CD4-positive, alpha-beta T cell treated with Interleukin-12 subunit alpha and Interleukin-12 subunit beta, for 1 hour (primary cell): Measurements from ENCODE around the gene LEKR1.
"Not testable (repeated sequence)": the region's sequence is repeated elsewhere in the genome, so short reads cannot be mapped to it uniquely, and the experiment has no call there.

Experiments used
- DNase-seq: peaks from one replicate; pipeline ENCODE4 v3.0.0-alpha.2; 2020

Gene LEKR1

GRCh38 chr3:156826144-156826895, at the start of gene LEKR1:
Gene LEKR1 (plus strand): TSS chr3:156826353. CDS start chr3:156829330, 2,977 bp downstream.
- DNase-seq, result peak; percentile 69

- DNase-seq, result no peak
Measured at GRCh38 chr3:156776871-156777270, 49.3 kb upstream of the LEKR1 start.

GRCh38 chr3:156781310-156782230, 44.6 kb upstream of the LEKR1 start:
- no peak for DNase-seq

DNA sequence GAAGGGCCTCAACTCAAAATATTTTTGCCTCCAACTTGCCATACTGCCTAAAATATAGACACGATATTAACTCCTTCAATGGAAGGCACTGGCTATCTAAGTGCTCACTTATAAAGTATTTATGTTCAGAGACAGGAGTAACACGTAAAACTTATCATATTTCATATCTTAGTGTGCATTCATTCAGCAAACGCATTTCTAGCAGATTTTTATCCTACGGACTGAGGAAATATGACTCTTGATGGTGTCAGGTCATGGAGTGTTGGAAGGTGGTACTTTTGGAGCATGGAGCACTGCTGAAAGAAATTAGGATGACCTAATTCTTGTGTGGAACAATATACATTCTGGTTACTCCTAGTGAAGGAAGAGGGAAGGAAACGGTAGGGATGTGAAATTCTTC, 43.8 kb upstream of the LEKR1 start:
- DNase-seq, result no peak

DNA sequence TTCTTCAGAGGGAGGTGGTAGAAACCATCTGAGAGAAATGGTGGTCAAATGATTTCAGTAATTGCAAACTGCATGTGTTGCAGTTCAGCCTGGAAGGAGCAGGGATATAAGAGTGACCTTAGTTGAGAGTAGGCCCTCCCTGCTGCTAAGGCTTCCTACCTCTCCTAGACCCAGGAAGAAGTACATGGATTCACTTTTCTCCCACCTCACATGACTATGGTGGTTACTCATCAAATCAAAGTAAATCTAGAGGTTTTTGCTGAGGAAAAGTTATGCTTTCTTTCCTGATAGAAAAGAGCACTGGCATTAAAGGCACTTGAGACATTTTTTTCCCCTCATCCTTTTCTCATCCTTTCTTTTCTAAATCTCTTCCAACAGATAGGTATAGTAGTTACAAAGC, 43.2 kb upstream of the LEKR1 start:
- no peak for DNase-seq

GRCh38 chr3:156787001-156787400, 39.2 kb upstream of the LEKR1 start:
- DNase-seq, result no peak

DNA sequence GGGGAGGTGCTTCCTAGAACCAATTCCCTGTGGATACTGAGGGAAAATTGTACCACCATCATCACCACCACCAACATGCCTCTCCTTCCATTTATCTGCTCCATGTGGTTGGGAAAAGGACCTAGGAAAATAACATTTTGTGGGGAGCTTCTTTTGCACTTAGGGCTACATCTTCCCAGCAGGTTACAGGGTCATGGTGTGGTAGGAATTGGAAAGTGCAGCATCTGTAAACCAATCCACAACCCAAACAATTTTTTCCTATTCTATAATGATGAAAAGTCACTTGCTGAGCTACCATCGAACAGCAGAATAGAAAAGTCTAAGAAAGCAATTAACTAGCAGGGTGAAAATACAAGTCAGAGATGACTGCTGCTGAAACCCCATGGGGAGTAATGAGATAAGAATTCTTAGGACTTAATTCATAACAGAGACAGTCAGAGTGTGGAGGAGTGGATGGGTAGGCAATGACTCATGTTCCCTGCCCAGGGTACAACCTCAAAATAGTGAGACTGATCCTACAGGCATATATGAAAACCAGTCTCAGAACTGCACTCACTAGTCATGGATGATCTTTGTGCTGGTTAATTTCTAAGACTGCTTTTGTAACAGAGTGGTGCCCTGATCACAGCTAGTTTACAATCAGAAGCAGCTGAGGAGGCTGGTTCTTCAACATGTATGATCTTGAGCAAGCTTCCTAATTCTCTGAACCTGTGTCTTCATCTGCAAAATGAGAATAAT, 38.1 kb upstream of the LEKR1 start:
- no peak for DNase-seq

DNA sequence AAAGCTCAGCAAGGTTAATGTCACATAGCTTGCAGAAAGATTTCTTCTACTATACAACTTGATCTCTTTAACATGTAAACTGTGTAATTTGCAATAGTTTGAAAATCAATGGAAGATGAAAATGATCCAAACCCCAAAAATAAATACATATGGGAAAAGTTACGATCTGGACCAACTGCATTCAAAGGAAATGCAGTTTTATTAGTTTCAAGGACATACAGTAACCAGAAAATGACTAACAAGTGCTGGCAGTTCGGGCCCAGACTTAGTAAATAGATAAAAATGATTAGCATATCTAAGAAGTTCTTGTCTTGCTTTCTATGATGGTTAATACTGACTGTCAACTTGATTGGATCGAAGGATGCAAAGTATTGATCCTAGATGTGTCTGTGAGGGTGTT, 37.3 kb upstream of the LEKR1 start:
- no peak for DNase-seq

DNA sequence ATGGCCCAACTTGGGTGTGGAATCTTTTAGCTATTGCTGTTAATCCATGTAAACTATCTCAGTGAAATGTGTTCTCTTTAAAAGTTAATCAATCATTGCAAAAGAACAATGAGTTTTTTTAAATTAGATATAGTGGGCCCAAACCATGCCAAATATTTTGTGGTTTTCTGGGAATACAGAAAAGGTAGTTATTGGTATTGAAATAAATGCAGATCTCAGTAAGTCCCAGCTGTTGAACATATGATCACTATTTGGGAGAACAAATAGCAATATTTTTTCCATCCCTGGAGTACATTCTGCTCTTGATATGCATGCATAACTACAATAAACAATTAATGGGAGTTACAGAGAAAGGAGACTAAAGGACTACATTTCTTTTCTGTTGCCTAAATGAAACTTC, 36.0 kb upstream of the LEKR1 start:
- no peak for DNase-seq

DNA sequence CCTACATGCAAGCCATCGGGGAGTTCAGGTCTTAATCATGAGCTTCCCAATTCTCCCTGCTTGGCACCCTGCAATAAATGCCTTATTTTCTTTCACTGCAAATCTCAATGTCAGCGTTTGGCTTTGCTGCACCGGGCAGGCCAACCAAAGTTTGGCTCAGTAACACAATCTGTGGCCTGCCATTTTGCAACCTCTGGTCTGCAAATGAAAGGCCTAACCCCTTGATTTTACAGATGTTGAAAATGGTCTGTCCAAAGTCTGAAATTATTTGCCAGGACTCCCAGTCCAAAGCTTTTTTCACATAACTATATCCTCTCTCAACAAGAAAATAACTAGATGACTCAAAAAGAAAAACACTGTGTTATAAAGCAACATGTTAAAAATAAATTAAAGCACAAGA, 34.0 kb upstream of the LEKR1 start:
- DNase-seq, result no peak

DNA sequence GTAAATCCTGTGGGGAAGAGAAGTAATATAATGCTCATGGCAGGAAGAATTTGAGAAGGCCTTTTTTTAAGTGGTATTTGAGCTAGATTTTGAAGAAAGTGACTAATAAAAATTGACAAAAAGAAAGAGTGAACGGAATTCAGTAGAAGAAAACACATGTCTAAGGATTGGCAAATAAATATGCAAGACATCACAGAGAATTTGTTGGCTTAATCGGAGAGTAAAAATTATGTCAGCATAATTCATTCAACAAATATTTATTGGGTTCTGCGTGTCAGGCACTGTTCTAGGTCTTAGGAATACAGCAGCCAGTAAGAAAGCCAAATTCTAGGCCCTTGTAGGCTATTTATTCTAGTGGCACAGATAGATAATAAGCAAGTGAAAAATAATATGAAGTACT, 33.6 kb upstream of the LEKR1 start:
- no peak for DNase-seq

GRCh38 chr3:156792945-156793344, 33.2 kb upstream of the LEKR1 start:
- DNase-seq, result no peak

GRCh38 chr3:156793400-156793799, 32.8 kb upstream of the LEKR1 start:
- DNase-seq, result no peak

- no peak for DNase-seq
Measured at GRCh38 chr3:156793851-156794250, 32.3 kb upstream of the LEKR1 start.

DNA sequence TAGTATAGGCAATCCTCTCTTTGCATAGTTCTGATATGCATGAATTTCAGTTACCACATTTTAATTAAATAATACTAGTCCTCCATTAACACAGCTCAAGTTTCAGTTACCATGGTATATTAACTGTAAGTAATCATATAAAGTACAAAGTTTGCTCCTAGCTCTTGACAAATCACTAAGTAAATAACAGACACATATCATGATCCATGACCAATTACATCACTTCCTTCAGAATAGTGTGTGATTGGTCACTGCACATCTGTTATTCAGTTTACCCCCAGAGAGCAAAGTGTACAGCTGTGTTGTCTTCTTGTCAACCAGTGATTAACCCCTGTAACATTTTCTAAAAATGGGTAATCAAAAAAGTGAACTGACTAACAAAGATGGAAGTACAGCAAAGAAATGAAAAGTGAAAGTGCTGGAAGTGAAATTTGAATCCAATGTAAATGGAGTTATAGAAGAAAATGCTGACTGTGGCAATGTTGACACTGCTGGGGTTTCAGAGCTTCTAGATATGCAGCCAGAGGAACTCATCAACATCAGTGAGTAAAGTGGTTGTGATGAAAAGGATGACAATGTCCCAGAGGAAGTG, 30.2 kb upstream of the LEKR1 start:
- DNase-seq, result no peak

- DNase-seq, result no peak
Measured at GRCh38 chr3:156797368-156797767, 28.8 kb upstream of the LEKR1 start.

DNA sequence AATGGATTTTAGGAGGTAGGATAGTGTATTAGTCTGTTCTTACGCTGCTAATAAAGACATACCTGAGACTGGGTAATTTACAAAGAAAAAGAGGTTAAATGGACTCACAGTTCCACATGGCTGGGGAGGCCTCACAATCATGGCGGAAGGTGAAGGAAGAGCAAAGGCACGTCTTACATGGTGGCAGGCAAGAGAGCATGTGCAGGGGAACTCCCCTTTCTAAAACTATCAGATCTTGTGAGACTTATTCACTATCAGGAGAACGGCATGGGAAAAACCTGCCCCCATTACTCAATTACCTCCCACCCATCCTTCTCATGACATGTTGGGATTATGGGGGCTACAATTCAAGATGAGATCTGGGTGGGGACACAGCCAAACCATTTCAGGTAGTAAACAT, 25.9 kb upstream of the LEKR1 start:
- DNase-seq, result not testable (repeated sequence)

DNA sequence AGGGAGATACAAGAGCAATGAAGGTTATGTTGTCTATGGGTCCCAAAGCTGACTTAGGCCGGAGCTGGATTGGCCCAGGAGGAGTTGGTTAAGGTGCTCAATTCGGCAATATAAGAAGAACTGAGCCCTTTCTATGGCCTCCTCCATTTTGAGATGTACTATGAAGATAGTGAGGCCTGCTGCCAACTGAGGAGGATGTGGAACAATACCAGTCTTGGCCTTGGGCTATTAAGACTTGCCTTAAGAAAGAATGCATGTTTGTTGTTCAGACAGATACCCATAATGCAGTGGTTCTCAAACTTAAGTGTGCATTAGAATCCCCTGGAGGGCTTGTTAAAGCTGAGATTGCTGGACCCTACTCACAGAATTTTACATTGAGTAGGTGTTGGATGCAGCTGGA, 24.4 kb upstream of the LEKR1 start:
- no peak for DNase-seq

GRCh38 chr3:156802821-156803606, 23.1 kb upstream of the LEKR1 start:
- DNase-seq, result no peak

DNA sequence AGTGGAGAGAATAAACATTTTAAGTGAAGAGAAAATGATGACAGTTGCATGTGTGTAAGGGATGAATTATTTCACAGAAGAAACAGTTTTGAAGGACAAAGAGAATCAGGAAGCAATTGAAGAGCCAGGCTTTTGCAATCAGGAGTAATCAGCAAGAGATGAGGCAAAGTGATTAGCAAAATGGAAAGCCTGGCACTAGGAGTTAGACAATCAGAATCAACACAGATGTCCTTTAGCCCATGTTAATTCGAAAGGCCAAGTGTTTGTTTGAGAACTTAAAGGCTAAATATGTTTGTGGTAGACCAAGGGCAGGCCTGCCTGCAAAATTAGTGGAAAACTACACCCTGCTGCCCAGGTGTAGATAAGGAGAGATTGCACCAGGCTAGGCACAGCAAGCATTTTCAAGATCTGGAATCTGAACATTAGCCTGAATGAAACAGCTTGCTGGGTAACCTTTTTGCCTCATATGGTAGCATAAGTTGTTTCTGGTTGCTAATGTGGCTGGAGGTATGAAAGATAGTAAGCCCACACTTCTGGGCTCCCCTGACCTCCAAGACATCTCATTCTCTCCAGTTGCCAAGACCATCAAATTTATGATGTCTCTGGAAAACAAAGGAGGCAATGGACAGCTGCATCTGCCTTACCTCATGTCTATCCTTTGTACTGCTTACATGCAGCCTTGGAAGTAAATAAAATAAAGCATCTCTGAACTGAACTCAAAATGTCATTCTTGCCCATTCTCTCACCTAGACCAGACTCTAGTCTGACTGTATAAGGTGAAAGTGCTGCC, 22.0 kb upstream of the LEKR1 start:
- no peak for DNase-seq

GRCh38 chr3:156806698-156807097, 19.5 kb upstream of the LEKR1 start:
- no peak for DNase-seq
